Hepatocyte (in vitro differentiated cells): ENCODE measurements around the gene CDADC1.

Experiments
- EZH2 ChIP-seq: fragments of 200-600 bp; sonication (generic); IDR thresholded peaks from 2 replicates; pipeline ENCODE4 v1.6.1; 2016; ENCODE audit warnings: antibody characterized with exemption, mild to moderate bottlenecking, borderline replicate concordance
- EZH2phosphoT487 ChIP-seq: fragments of 200-600 bp; sonication (generic); IDR thresholded peaks from one replicate; pipeline ENCODE4 v1.6.1; 2018; ENCODE audit warnings: antibody characterized with exemption, mild to moderate bottlenecking, low read depth, moderate library complexity; ENCODE audit not compliant: unreplicated experiment, severe bottlenecking

DNA sequence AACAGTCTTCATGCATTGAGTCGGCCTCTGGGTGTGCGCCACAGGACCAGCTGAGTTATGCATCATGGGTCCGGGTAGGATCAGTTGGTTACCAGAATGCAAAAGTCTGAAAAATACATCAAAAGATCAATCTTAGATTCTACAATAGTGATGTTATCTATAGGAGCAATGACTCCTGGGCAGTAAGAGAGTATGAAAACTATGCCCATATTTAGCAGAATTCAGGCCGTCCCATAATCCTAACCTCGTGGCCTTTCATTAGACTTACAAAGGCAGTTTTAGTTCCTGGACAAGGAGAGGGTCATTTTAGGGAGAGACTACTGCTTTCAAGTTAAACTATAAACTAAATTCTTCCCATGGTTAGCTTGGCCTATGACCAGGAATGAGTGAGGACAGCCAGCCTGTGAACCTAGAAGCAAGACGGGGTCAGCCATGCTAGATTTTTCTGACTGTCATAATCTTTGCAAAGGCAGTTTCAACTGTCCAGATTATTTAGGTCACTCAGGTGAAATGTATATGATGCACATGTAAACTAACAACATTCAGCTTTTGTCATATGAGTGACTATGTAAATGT is 11.8 kb upstream of the CDADC1 start:
- TF ChIP-seq EZH2phosphoT487 (no peak), EZH2 (no peak)
